NCI-H1417 treated with DMSO at 0.1 percent for 48 hours (cell line): ENCODE results near the gene PDCD10.

Experiments used
- DNase-seq: peaks from one replicate; lab custom pipeline; 2025; lab: John Stamatoyannopoulos, UW

The PDCD10 gene

GRCh38 chr3:167679526-167679925 is 55.2 kb downstream of the PDCD10 start:
- DNase-seq, result no peak

GRCh38 chr3:167675848-167676247 is 58.8 kb downstream of the PDCD10 start:
- DNase-seq, result no peak

GRCh38 chr3:167673221-167673620 is 61.5 kb downstream of the PDCD10 start:
- no peak for DNase-seq

GRCh38 chr3:167671878-167672427 is 62.7 kb downstream of the PDCD10 start:
- DNase-seq, result no peak

GRCh38 chr3:167669699-167670098 is 65.0 kb downstream of the PDCD10 start:
- no peak for DNase-seq

GRCh38 chr3:167668651-167669050 is 66.0 kb downstream of the PDCD10 start:
- no peak for DNase-seq

- no peak for DNase-seq
Observed at GRCh38 chr3:167666563-167666962, 68.1 kb downstream of the PDCD10 start.

- DNase-seq, result no peak
Observed at GRCh38 chr3:167662919-167663400, 71.7 kb downstream of the PDCD10 start.

- DNase-seq, result no peak
Observed at GRCh38 chr3:167657684-167658225, 76.9 kb downstream of the PDCD10 start.

- DNase-seq, result no peak
Observed at GRCh38 chr3:167656821-167657220, 77.9 kb downstream of the PDCD10 start.

GRCh38 chr3:167653760-167654159 is 80.9 kb downstream of the PDCD10 start, which contains the start of gene WDR49:
WDR49 (minus strand) TSS chr3:167653942; CDS start chr3:167653425, 517 bp downstream.
- DNase-seq, result no peak

GRCh38 chr3:167653155-167653554 is 81.5 kb downstream of the PDCD10 start:
- DNase-seq, result no peak

GRCh38 chr3:167651826-167652225 is 82.9 kb downstream of the PDCD10 start:
- no peak for DNase-seq

GRCh38 chr3:167650459-167650858 is 84.2 kb downstream of the PDCD10 start:
- DNase-seq, result no peak

- DNase-seq, result no peak
Observed at GRCh38 chr3:167649746-167650145, 84.9 kb downstream of the PDCD10 start.

GRCh38 chr3:167644611-167645010 is 90.1 kb downstream of the PDCD10 start:
- DNase-seq, result no peak
